22Rv1 (cell line): ENCODE measurements around the gene FUZ.

Experiments
- H3K27ac ChIP-seq: fragments of 450-650 bp; 2 replicates; pipeline ENCODE4 v1.5.1; 2017
- ZFX ChIP-seq: fragments of 450-650 bp; IDR thresholded peaks from 2 replicates; pipeline ENCODE4 v1.6.1; 2017; ENCODE audit warnings: antibody characterized with exemption, borderline replicate concordance
- TF ChIP-seq, protein P1 (sequence below): fragments of 450-650 bp; IDR thresholded peaks from 2 replicates; pipeline ENCODE4 v1.5.1; 2017; ENCODE audit warnings: mild to moderate bottlenecking

The FUZ gene

GRCh38 chr19:49849433-49850220, 36.5 kb upstream of the FUZ start:
- peak overlapping the region; percentile 96 for H3K27ac ChIP-seq
- TF ChIP-seq, protein P1, sequence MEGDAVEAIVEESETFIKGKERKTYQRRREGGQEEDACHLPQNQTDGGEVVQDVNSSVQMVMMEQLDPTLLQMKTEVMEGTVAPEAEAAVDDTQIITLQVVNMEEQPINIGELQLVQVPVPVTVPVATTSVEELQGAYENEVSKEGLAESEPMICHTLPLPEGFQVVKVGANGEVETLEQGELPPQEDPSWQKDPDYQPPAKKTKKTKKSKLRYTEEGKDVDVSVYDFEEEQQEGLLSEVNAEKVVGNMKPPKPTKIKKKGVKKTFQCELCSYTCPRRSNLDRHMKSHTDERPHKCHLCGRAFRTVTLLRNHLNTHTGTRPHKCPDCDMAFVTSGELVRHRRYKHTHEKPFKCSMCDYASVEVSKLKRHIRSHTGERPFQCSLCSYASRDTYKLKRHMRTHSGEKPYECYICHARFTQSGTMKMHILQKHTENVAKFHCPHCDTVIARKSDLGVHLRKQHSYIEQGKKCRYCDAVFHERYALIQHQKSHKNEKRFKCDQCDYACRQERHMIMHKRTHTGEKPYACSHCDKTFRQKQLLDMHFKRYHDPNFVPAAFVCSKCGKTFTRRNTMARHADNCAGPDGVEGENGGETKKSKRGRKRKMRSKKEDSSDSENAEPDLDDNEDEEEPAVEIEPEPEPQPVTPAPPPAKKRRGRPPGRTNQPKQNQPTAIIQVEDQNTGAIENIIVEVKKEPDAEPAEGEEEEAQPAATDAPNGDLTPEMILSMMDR = no peak
- no peak for TF ChIP-seq ZFX

- no peak for TF ChIP-seq ZFX
- TF ChIP-seq, protein P1 = no peak
- H3K27ac ChIP-seq = peak overlapping the region; percentile 12; the same call in 1 of the 2 replicates
Observed at GRCh38 chr19:49848938-49849337, 35.8 kb upstream of the FUZ start.

- no peak for TF ChIP-seq ZFX
- TF ChIP-seq, protein P1 = no peak
- H3K27ac ChIP-seq = peak overlapping the region; percentile 12
Observed at GRCh38 chr19:49847731-49848696, 34.9 kb upstream of the FUZ start.

GRCh38 chr19:49846408-49846807, 33.3 kb upstream of the FUZ start:
- no peak for TF ChIP-seq ZFX
- TF ChIP-seq, protein P1 = no peak
- H3K27ac ChIP-seq = no peak overlapping the region; the same call in 1 of the 2 replicates

GRCh38 chr19:49845414-49845813, 32.3 kb upstream of the FUZ start:
- H3K27ac ChIP-seq = no peak overlapping the region
- no peak for TF ChIP-seq ZFX
- TF ChIP-seq, protein P1 = no peak

DNA sequence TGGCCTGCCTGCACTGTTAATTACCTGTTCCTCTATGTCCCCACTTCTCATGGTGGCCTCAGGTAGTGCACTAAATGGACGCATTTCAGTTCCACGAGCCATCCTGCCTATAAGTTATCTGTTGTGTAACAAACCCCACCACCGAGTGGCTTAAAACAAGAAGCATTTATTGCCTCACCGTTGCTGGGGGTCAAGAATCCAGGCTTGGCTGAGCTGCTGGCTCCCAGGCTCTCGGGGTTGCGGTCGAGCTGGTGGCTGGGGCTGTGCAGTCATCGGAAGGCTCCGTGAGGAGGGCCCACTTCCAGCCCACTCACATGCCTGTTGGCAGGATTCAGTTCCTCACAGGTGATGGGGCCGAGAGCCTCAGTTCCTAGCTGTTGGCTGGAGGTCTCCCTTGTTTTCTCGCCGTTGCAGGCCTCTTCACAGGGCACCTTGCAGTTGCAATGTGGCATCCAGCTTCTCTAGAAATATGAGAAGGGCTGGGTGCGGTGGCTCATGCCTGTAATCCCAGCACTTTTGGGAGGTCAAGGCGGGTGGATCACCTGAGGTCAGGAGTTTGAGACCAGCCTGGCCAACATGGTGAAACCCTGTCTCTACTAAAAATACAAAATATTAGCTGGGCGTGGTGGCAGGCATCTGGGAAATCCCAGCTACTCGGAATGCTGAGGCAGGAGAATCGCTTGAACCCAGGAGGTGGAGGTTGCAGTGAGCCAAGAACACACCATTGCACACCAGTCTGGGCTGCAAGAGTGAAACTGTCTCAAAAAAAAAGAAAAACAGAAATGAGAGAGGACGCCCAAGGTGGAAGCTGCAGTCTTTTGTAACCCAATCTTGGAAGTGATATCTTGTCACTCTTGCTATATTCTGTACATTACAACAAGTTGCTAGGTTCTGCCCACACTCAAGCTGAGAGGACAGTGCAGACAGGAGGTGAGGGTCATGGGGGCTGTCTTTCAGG, 31.3 kb upstream of the FUZ start:
- TF ChIP-seq ZFX = no peak
- TF ChIP-seq, protein P1 = no peak
- no peak overlapping the region for H3K27ac ChIP-seq
